Uterus (tissue), 2 donors: Measurements from ENCODE around the gene CAMK1D.

Experiments
- POLR2A ChIP-seq, 2 donors: fragments of 450-650 bp; IDR thresholded peaks; one replicate each; pipeline ENCODE4 v1.6.1; 2016; ENCODE audit warnings: antibody characterized with exemption in 2 of 2, mild to moderate bottlenecking in 1 of 2, moderate library complexity in 1 of 2
- TF ChIP-seq, protein P1 (sequence below), 4 experiments: fragments of 200-600 bp in 2 of 4; fragments of 450-650 bp in 2 of 4; sonication (generic) in 2 of 4; IDR thresholded peaks; one replicate each; pipeline ENCODE4 v1.5.1; 2016 to 2019; ENCODE audit warnings: antibody characterized with exemption in 4 of 4, mild to moderate bottlenecking in 2 of 4, moderate library complexity in 1 of 4

DNA sequence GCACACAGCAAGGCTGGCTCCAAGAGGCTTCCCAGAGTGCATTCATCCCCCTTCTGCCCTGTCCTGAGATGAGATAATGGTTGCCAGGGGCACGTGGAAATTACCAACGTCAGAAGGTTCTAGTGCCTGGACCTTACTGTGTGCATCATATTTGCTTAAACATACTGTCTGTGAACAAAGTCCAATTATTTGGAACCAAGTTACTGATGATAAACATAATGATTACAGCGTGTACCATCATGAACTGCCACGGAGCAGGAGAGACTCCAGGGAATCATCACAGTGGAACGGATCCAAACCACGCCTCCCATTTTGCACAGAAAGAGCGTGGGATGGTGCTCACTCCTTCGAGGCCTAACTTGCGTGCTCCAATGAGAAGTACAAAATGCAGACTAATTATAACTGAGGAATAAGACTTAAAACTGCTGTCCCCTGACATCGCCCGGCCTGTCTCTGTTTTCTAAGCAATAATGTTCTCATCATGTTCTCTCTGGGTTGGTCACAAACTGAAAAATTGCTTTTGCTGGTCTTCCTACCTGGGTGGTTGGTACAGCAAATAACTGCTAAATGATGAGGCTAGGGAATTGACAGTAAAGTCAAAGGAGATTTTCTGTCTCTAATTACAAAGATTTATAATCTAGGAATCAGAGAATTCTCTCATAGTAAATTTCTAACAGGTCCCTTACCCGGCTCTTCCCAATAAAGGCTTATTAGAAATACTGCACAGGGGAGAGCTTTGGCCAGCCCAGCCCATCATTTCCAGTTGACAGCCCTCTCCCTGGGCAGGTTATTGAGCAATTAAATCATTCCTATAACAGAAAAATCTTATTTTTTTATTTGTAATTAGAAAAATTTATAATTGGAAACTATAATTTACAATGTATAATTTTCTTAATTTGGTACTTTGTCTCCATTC, 182.2 kb downstream of the CAMK1D start:
- TF ChIP-seq, protein P1, sequence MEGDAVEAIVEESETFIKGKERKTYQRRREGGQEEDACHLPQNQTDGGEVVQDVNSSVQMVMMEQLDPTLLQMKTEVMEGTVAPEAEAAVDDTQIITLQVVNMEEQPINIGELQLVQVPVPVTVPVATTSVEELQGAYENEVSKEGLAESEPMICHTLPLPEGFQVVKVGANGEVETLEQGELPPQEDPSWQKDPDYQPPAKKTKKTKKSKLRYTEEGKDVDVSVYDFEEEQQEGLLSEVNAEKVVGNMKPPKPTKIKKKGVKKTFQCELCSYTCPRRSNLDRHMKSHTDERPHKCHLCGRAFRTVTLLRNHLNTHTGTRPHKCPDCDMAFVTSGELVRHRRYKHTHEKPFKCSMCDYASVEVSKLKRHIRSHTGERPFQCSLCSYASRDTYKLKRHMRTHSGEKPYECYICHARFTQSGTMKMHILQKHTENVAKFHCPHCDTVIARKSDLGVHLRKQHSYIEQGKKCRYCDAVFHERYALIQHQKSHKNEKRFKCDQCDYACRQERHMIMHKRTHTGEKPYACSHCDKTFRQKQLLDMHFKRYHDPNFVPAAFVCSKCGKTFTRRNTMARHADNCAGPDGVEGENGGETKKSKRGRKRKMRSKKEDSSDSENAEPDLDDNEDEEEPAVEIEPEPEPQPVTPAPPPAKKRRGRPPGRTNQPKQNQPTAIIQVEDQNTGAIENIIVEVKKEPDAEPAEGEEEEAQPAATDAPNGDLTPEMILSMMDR (IDR thresholded peaks at IDR 0.05): no peak
- TF ChIP-seq POLR2A (IDR thresholded peaks at IDR 0.05): no peak
